ENCODE measurements around the gene MEP1B. TPM values are rescaled to one million over a fixed set of nuclear protein-coding genes. Genes with fewer than 3 reads are reported as not detected.

The MEP1B gene
- total and polyA plus RNA-seq, 2 experiments from 2014 or later = 0.09 TPM; not detected in 1

GRCh38 chr18:32252141-32252860 lies 62.5 kb downstream of the MEP1B start:
- DNase-seq (ENCODE audit: low read depth in 1 of 2, low spot score in 1 of 2) = no peak
- no peak overlapping the region for H3K27ac ChIP-seq
- no peak overlapping the region for H3K4me3 ChIP-seq
- no peaks in the 10 kb centered on the region for H3K27me3 ChIP-seq
- H3K9me3 ChIP-seq (ENCODE audit: low read depth) = no peaks in the 10 kb centered on the region
- H3K36me3 ChIP-seq = no peaks in the 10 kb centered on the region
- TF ChIP-seq, protein P1, sequence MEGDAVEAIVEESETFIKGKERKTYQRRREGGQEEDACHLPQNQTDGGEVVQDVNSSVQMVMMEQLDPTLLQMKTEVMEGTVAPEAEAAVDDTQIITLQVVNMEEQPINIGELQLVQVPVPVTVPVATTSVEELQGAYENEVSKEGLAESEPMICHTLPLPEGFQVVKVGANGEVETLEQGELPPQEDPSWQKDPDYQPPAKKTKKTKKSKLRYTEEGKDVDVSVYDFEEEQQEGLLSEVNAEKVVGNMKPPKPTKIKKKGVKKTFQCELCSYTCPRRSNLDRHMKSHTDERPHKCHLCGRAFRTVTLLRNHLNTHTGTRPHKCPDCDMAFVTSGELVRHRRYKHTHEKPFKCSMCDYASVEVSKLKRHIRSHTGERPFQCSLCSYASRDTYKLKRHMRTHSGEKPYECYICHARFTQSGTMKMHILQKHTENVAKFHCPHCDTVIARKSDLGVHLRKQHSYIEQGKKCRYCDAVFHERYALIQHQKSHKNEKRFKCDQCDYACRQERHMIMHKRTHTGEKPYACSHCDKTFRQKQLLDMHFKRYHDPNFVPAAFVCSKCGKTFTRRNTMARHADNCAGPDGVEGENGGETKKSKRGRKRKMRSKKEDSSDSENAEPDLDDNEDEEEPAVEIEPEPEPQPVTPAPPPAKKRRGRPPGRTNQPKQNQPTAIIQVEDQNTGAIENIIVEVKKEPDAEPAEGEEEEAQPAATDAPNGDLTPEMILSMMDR (IDR thresholded peaks at IDR 0.05; ENCODE audit: low read depth, low read length) = no peak
- no peaks in the 10 kb centered on the region for H3K4me1 ChIP-seq (ENCODE audit: low read depth)

DNA sequence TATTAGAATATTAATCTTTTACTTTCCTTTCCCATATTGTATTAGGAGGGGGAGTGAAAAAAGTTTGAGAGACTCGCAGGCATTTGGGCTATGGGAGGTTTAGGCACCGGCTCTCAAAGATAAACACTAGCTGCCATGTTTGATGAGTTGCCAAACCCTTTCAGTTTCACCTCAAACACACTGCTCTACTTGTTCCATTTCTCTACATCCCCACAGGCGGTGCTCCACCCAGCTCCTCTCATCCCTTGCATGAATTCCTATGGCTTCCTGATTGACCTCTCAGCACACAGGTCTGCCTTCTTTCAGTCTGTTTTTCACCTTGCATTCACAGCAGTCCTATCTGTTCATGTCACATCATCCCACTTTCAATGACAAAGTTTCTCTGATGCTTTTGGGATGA lies 65.7 kb downstream of the MEP1B start:
- H3K9me3 ChIP-seq (ENCODE audit: low read depth) = no peaks in the 10 kb centered on the region
- no peak for DNase-seq (ENCODE audit: low read depth in 1 of 2, low spot score in 1 of 2)
- TF ChIP-seq, protein P1 (IDR thresholded peaks at IDR 0.05; ENCODE audit: low read depth, low read length) = no peak
- H3K27ac ChIP-seq = no peak overlapping the region
- H3K4me3 ChIP-seq = no peak overlapping the region
- no peaks in the 10 kb centered on the region for H3K27me3 ChIP-seq
- H3K4me1 ChIP-seq (ENCODE audit: low read depth) = no peaks in the 10 kb centered on the region
- no peaks in the 10 kb centered on the region for H3K36me3 ChIP-seq

DNA sequence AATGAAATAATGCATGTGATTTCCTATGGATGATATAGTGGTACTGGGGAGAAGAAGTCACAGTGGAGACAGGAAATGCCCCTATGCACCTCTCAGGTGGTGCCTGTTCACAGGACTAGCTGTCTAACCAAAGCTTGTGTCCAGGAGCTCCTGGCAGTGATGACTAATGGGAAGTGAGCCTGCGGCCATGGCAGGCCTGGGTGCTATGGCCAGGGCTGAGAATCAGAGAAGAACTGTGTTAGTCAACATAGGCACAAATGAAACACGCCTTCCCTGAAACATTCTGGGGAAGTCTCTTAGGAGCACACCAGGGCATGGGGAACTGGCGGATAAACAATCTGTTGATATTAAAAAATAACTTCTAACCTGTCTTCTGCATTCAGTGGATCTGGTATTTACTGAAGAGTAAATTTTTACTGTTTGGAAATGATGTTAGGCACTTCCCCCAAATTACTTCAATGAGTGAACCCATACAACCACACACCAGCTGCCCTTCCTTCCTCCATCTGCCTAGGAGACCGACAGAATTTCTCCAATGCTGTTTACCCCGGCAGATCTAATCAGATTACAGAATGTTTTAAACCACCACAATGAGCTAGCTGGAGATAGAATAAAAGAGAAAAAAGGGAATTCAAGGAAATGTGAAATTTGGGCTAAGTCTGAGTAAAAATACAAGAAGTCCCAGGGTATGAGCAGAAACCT lies 67.4 kb downstream of the MEP1B start:
- DNase-seq (ENCODE audit: low read depth in 1 of 2, low spot score in 1 of 2) = no peak
- TF ChIP-seq, protein P1 (IDR thresholded peaks at IDR 0.05; ENCODE audit: low read depth, low read length) = no peak
- Histone ChIP-seq H3K27ac (no peak overlapping the region), H3K27me3 (no peaks in the 10 kb centered on the region), H3K36me3 (no peaks in the 10 kb centered on the region), H3K4me1 (ENCODE audit: low read depth) (no peaks in the 10 kb centered on the region), H3K4me3 (no peak overlapping the region), H3K9me3 (ENCODE audit: low read depth) (no peaks in the 10 kb centered on the region)

- Histone ChIP-seq H3K4me1 (ENCODE audit: low read depth) (no peaks in the 10 kb centered on the region), H3K9me3 (ENCODE audit: low read depth) (no peaks in the 10 kb centered on the region), H3K27me3 (no peaks in the 10 kb centered on the region), H3K27ac (no peak overlapping the region), H3K36me3 (no peaks in the 10 kb centered on the region), H3K4me3 (no peak overlapping the region)
- no peak for DNase-seq (ENCODE audit: low read depth in 1 of 2, low spot score in 1 of 2)
- TF ChIP-seq, protein P1 (IDR thresholded peaks at IDR 0.05; ENCODE audit: low read depth, low read length) = no peak
Observed at GRCh38 chr18:32258148-32258547, 68.3 kb downstream of the MEP1B start.

- H3K36me3 ChIP-seq = no peaks in the 10 kb centered on the region
- DNase-seq (ENCODE audit: low read depth in 1 of 2, low spot score in 1 of 2) = no peak
- H3K27ac ChIP-seq = no peak overlapping the region
- H3K27me3 ChIP-seq = no peaks in the 10 kb centered on the region
- H3K9me3 ChIP-seq (ENCODE audit: low read depth) = no peaks in the 10 kb centered on the region
- no peaks in the 10 kb centered on the region for H3K4me1 ChIP-seq (ENCODE audit: low read depth)
- H3K4me3 ChIP-seq = no peak overlapping the region
- TF ChIP-seq, protein P1 (IDR thresholded peaks at IDR 0.05; ENCODE audit: low read depth, low read length) = no peak
Observed at GRCh38 chr18:32258558-32259204, 68.8 kb downstream of the MEP1B start.
